ENCODE measurements around the gene PYCR2. TPM values are rescaled to one million over a fixed set of nuclear protein-coding genes. Genes with fewer than 3 reads are reported as not detected.

PYCR2 gene
- total and polyA plus RNA-seq, 2 donors (not counting 1 experiment from before 2014, with no cell fraction given): 28.6 to 32.4 TPM

DNA sequence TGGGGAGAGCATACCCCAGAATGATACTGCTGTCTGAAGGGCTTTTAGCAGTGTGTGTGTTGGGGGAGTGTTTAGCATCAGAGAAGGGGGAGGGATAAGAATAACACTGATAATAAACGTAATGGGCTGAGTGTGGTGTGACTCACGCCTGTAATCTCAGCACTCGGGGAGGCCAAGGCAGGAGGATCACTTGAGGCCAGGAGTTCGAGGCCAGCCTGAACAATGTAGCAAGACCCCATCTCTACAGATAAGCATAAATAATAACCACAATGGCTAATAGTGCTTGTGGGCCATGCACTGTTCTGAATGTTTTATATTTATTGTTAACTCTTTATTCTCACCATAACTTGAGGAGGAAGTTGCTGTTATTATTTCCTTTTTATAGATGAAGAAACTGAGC, 19.5 kb upstream of the PYCR2 start:
- H3K4me1 ChIP-seq (ENCODE audit: control insufficient read depth, extremely low read depth, insufficient read depth, low read length): no peaks in the 10 kb centered on the region
- H3K36me3 ChIP-seq (ENCODE audit: control insufficient read depth, insufficient read depth, low read length): no peaks in the 10 kb centered on the region
- no peaks in the 10 kb centered on the region for H3K9me3 ChIP-seq (ENCODE audit: control insufficient read depth, insufficient read depth, low read depth, low read length)
- H3K27me3 ChIP-seq (ENCODE audit: control insufficient read depth, insufficient read depth, low read length): peaks cover 4% of the 10 kb centered on the region
- H3K9ac ChIP-seq (ENCODE audit: insufficient read depth, low read length): no peak overlapping the region
- H3K4me3 ChIP-seq (replicated peaks in 1 of 4; ENCODE audit: control extremely low read depth in 1 of 4, insufficient read depth in 1 of 4, low read depth in 3 of 4, low read length in 4 of 4): no peak overlapping the region
- H4K20me1 ChIP-seq (ENCODE audit: control insufficient read depth, extremely low read depth, insufficient read depth, low read length): no peaks in the 10 kb centered on the region
- H2AFZ ChIP-seq (ENCODE audit: low read length): no peak overlapping the region
- no peak overlapping the region for H3K27ac ChIP-seq (ENCODE audit: insufficient read depth, low read length)
- TF ChIP-seq EZH2 (IDR thresholded peaks at IDR 0.05; ENCODE audit: low read length, missing control alignments): no peak
- DNase-seq (ENCODE audit: low read depth in 2 of 2): no peak
- no peak overlapping the region for H3K4me2 ChIP-seq (ENCODE audit: extremely low read depth, insufficient read depth, low read length)
- no peaks in the 10 kb centered on the region for H3K79me2 ChIP-seq (ENCODE audit: control insufficient read depth, insufficient read depth, low read length)

GRCh38 chr1:225942574-225942973, 18.5 kb upstream of the PYCR2 start:
- Histone ChIP-seq H3K27me3 (ENCODE audit: control insufficient read depth, insufficient read depth, low read length) (peaks cover 4% of the 10 kb centered on the region), H3K9me3 (ENCODE audit: control insufficient read depth, insufficient read depth, low read depth, low read length) (no peaks in the 10 kb centered on the region), H3K4me1 (ENCODE audit: control insufficient read depth, extremely low read depth, insufficient read depth, low read length) (no peaks in the 10 kb centered on the region), H2AFZ (ENCODE audit: low read length) (no peak overlapping the region), H3K27ac (ENCODE audit: insufficient read depth, low read length) (no peak overlapping the region), H3K4me2 (ENCODE audit: extremely low read depth, insufficient read depth, low read length) (no peak overlapping the region), H3K79me2 (ENCODE audit: control insufficient read depth, insufficient read depth, low read length) (no peaks in the 10 kb centered on the region), H3K9ac (ENCODE audit: insufficient read depth, low read length) (no peak overlapping the region), H4K20me1 (ENCODE audit: control insufficient read depth, extremely low read depth, insufficient read depth, low read length) (no peaks in the 10 kb centered on the region), H3K36me3 (ENCODE audit: control insufficient read depth, insufficient read depth, low read length) (no peaks in the 10 kb centered on the region), H3K4me3 (replicated peaks in 1 of 4; ENCODE audit: control extremely low read depth in 1 of 4, insufficient read depth in 1 of 4, low read depth in 3 of 4, low read length in 4 of 4) (no peak overlapping the region)
- DNase-seq (ENCODE audit: low read depth in 2 of 2): no peak
- TF ChIP-seq, protein P1, sequence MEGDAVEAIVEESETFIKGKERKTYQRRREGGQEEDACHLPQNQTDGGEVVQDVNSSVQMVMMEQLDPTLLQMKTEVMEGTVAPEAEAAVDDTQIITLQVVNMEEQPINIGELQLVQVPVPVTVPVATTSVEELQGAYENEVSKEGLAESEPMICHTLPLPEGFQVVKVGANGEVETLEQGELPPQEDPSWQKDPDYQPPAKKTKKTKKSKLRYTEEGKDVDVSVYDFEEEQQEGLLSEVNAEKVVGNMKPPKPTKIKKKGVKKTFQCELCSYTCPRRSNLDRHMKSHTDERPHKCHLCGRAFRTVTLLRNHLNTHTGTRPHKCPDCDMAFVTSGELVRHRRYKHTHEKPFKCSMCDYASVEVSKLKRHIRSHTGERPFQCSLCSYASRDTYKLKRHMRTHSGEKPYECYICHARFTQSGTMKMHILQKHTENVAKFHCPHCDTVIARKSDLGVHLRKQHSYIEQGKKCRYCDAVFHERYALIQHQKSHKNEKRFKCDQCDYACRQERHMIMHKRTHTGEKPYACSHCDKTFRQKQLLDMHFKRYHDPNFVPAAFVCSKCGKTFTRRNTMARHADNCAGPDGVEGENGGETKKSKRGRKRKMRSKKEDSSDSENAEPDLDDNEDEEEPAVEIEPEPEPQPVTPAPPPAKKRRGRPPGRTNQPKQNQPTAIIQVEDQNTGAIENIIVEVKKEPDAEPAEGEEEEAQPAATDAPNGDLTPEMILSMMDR (conservative IDR thresholded peaks at IDR 0.05 in 1 of 2, IDR thresholded peaks at IDR 0.05 in 1 of 2; ENCODE audit: low read depth in 1 of 2, low read length in 2 of 2): no peak
- no peak for TF ChIP-seq EZH2 (IDR thresholded peaks at IDR 0.05; ENCODE audit: low read length, missing control alignments)

GRCh38 chr1:225941942-225942222, 17.8 kb upstream of the PYCR2 start:
- Histone ChIP-seq H3K4me3 (replicated peaks in 1 of 4; ENCODE audit: control extremely low read depth in 1 of 4, insufficient read depth in 1 of 4, low read depth in 3 of 4, low read length in 4 of 4) (no peak overlapping the region), H4K20me1 (ENCODE audit: control insufficient read depth, extremely low read depth, insufficient read depth, low read length) (no peaks in the 10 kb centered on the region), H3K4me2 (ENCODE audit: extremely low read depth, insufficient read depth, low read length) (no peak overlapping the region), H3K9ac (ENCODE audit: insufficient read depth, low read length) (no peak overlapping the region), H3K27me3 (ENCODE audit: control insufficient read depth, insufficient read depth, low read length) (peaks cover 4% of the 10 kb centered on the region), H3K9me3 (ENCODE audit: control insufficient read depth, insufficient read depth, low read depth, low read length) (no peaks in the 10 kb centered on the region), H3K79me2 (ENCODE audit: control insufficient read depth, insufficient read depth, low read length) (no peaks in the 10 kb centered on the region), H3K27ac (ENCODE audit: insufficient read depth, low read length) (no peak overlapping the region), H2AFZ (ENCODE audit: low read length) (no peak overlapping the region), H3K36me3 (ENCODE audit: control insufficient read depth, insufficient read depth, low read length) (no peaks in the 10 kb centered on the region), H3K4me1 (ENCODE audit: control insufficient read depth, extremely low read depth, insufficient read depth, low read length) (no peaks in the 10 kb centered on the region)
- no peak for DNase-seq (ENCODE audit: low read depth in 2 of 2)
- TF ChIP-seq, protein P1 (conservative IDR thresholded peaks at IDR 0.05 in 1 of 2, IDR thresholded peaks at IDR 0.05 in 1 of 2; ENCODE audit: low read depth in 1 of 2, low read length in 2 of 2): no peak
- no peak for TF ChIP-seq EZH2 (IDR thresholded peaks at IDR 0.05; ENCODE audit: low read length, missing control alignments)

Measured in fibroblast of lung (primary cell).